ENCODE data around the gene SIMC1.

The SIMC1 gene

GRCh38 chr5:176364765-176365350 is 126.6 kb downstream of the SIMC1 start:
- H3K4me3 ChIP-seq (ENCODE audit: low read depth, low read length): peak overlapping the region; percentile 74
- no peak for TF ChIP-seq CTCF (IDR thresholded peaks at IDR 0.05; ENCODE audit: low read depth, low read length, missing control alignments)
- DNase-seq (ENCODE audit: low read depth): no peak

GRCh38 chr5:176365351-176366231 is 127.4 kb downstream of the SIMC1 start, which contains the start of gene ARL10:
Gene ARL10 (plus strand): TSS chr5:176365487. CDS start chr5:176365564, 77 bp downstream.
- peak within 1 kb of the TSS; percentile 74 for H3K4me3 ChIP-seq (ENCODE audit: low read depth, low read length)
- TF ChIP-seq CTCF (IDR thresholded peaks at IDR 0.05; ENCODE audit: low read depth, low read length, missing control alignments): no peak
- DNase-seq (ENCODE audit: low read depth): no peak

- no peak for DNase-seq (ENCODE audit: low read depth)
- TF ChIP-seq CTCF (IDR thresholded peaks at IDR 0.05; ENCODE audit: low read depth, low read length, missing control alignments): no peak
- H3K4me3 ChIP-seq (ENCODE audit: low read depth, low read length): peak overlapping the region; percentile 74
Measured at GRCh38 chr5:176366232-176366894, 128.1 kb downstream of the SIMC1 start.

- no peak for DNase-seq (ENCODE audit: low read depth)
- H3K4me3 ChIP-seq (ENCODE audit: low read depth, low read length): no peak overlapping the region
- TF ChIP-seq CTCF (IDR thresholded peaks at IDR 0.05; ENCODE audit: low read depth, low read length, missing control alignments): no peak
Measured at GRCh38 chr5:176368726-176369125, 130.5 kb downstream of the SIMC1 start.

GRCh38 chr5:176369934-176370711 is 131.9 kb downstream of the SIMC1 start:
- DNase-seq (ENCODE audit: low read depth): no peak
- no peak for TF ChIP-seq CTCF (IDR thresholded peaks at IDR 0.05; ENCODE audit: low read depth, low read length, missing control alignments)
- no peak overlapping the region for H3K4me3 ChIP-seq (ENCODE audit: low read depth, low read length)

Data from GM12864 (cell line).